Activated T-helper 17 cell treated with anti-CD3 and anti-CD28 coated beads, Interleukin-2, amount 50 U/mL, for 72 hours (primary cell): ENCODE measurements around the gene BEST3. TPM values are rescaled to one million over a fixed set of nuclear protein-coding genes. Genes with fewer than 3 reads are reported as not detected.
"Not testable (repeated sequence)": the region's sequence is repeated elsewhere in the genome, so short reads cannot be mapped to it uniquely, and the experiment has no call there.

ENCODE experiments used
- ATAC-seq: fragments of 150-1000 bp; cut with Tn5 transposase; replicated peaks from 2 replicates; pipeline ENCODE4 v1.10.0; 2021; ENCODE audit warnings: mild to moderate bottlenecking, moderate library complexity
- H3K27ac Mint-ChIP-seq: one replicate; pipeline ENCODE4 v1.8.0; 2022; ENCODE audit warnings: mixed read lengths
- H3K27me3 Mint-ChIP-seq: one replicate; pipeline ENCODE4 v1.8.0; 2022; ENCODE audit warnings: mixed read lengths
- H3K36me3 Mint-ChIP-seq: one replicate; pipeline ENCODE4 v1.8.0; 2022; ENCODE audit warnings: low read depth, mild to moderate bottlenecking, mixed read lengths
- H3K4me1 Mint-ChIP-seq: one replicate; pipeline ENCODE4 v1.8.0; 2022; ENCODE audit warnings: mixed read lengths
- H3K4me3 Mint-ChIP-seq: one replicate; pipeline ENCODE4 v1.8.0; 2022; ENCODE audit warnings: mild to moderate bottlenecking, mixed read lengths
- H3K9me3 Mint-ChIP-seq: one replicate; pipeline ENCODE4 v1.8.0; 2022; ENCODE audit warnings: mixed read lengths
- total RNA-seq, 2 donors: library from RNA; stranded (reverse); gene quantifications; one replicate each; pipeline ENCODE4 v1.2.3, GENCODE V29; 2022

Gene BEST3
- total RNA-seq, 2 donors from 2014 or later: not detected

- H3K4me1 Mint-ChIP-seq: no peaks in the 10 kb centered on the region
- H3K36me3 Mint-ChIP-seq: no peaks in the 10 kb centered on the region
- H3K4me3 Mint-ChIP-seq: no peak within 1 kb of the TSS
- peaks cover 10% of the 10 kb centered on the region for H3K27me3 Mint-ChIP-seq
- no peak within 1 kb of the TSS for H3K27ac Mint-ChIP-seq
- ATAC-seq: no peak
- H3K9me3 Mint-ChIP-seq: no peaks in the 10 kb centered on the region
Measured at GRCh38 chr12:69610729-69611128, 88.4 kb downstream of the BEST3 start, which contains the start of gene LRRC10. LRRC10 (minus strand) TSS chr12:69610907; CDS start chr12:69610838, 69 bp downstream.

GRCh38 chr12:69610126-69610525 lies 89.0 kb downstream of the BEST3 start:
- no peaks in the 10 kb centered on the region for H3K36me3 Mint-ChIP-seq
- H3K4me1 Mint-ChIP-seq: no peaks in the 10 kb centered on the region
- H3K27ac Mint-ChIP-seq: no peak overlapping the region
- no peaks in the 10 kb centered on the region for H3K9me3 Mint-ChIP-seq
- H3K4me3 Mint-ChIP-seq: no peak overlapping the region
- peaks cover 6% of the 10 kb centered on the region for H3K27me3 Mint-ChIP-seq
- ATAC-seq: no peak

- Mint-ChIP-seq H3K27ac (no peak overlapping the region), H3K9me3 (no peaks in the 10 kb centered on the region), H3K4me1 (no peaks in the 10 kb centered on the region), H3K27me3 (no peaks in the 10 kb centered on the region), H3K36me3 (peaks cover 5% of the 10 kb centered on the region), H3K4me3 (no peak overlapping the region)
- no peak for ATAC-seq
Measured at GRCh38 chr12:69608114-69608513, 91.0 kb downstream of the BEST3 start.

- H3K4me3 Mint-ChIP-seq, H3K27ac Mint-ChIP-seq, ATAC-seq, H3K27me3 Mint-ChIP-seq, H3K9me3 Mint-ChIP-seq, H3K4me1 Mint-ChIP-seq: not testable (repeated sequence)
- peaks cover 41% of the 10 kb centered on the region for H3K36me3 Mint-ChIP-seq
Measured at GRCh38 chr12:69604275-69604674, 94.8 kb downstream of the BEST3 start.

Other genes with a start within 250 kb of the BEST3 start
- 10 to 100 TPM; 11.0 to 12.8 TPM for gene FRS2, start 228.9 kb downstream of the BEST3 start, total RNA-seq
- 100 to 1,000 TPM; 178 to 384 TPM for gene CCT2, start 113.8 kb downstream of the BEST3 start, total RNA-seq
- gene LRRC10, start 88.4 kb downstream of the BEST3 start, total RNA-seq: not detected
- 10 to 100 TPM; 21.8 to 27.3 TPM for gene RAB3IP, start 39.6 kb upstream of the BEST3 start, total RNA-seq
- under 1 TPM in 1 of 2 donors, not detected in 1; 0.11 TPM for gene MYRFL, start 125.9 kb upstream of the BEST3 start, total RNA-seq